Fibroblast of skin of back (primary cell): Measurements from ENCODE around the gene SIL1.
"Not testable (repeated sequence)": the region's sequence is repeated elsewhere in the genome, so short reads cannot be mapped to it uniquely, and the experiment has no call there.

Experiments
- DNase-seq: peaks from one replicate; pipeline ENCODE4 v3.0.0-alpha.2; 2013

The SIL1 gene

GRCh38 chr5:139104577-139105276, 93.4 kb downstream of the SIL1 start:
- DNase-seq = peak; percentile 85

DNA sequence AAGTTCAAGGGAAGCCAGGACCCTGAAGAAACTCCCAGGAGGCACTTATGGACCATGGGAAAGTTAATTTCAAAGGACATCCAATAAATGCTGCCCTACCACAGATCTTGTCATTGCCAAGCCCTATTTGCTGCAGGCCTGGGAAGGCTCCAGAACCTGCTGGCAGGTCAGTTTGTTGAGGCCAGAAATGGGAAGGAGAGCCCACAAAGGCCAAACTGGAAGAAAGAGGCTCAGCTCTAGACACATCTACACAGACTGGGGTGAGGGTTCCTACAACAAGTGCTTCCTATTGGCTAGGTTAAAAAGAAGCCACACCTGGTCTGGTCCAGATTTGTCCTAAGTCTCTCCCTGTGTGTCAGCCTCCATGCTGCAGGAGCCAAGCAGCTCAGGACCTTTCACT, 94.4 kb downstream of the SIL1 start:
- no peak for DNase-seq

DNA sequence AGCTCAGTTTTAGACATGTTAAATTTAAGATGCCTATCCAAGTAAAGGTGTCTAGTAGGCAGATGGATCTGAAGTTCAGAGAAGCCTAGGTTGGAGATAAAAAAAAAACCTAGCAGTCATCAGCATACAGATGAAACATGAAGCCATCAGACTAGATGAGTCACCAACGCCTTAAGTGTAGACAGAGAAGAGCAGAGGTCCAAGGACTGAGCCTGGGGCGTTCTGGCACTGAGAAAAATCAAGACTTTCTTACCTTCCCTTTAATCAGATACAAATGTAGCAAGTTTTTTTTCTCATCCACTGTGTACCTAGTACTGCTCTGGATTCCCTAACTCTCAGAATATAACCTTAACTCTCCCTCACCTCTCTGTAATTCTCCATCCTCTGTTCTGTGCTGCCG, 97.3 kb downstream of the SIL1 start:
- peak; percentile 54 for DNase-seq

DNA sequence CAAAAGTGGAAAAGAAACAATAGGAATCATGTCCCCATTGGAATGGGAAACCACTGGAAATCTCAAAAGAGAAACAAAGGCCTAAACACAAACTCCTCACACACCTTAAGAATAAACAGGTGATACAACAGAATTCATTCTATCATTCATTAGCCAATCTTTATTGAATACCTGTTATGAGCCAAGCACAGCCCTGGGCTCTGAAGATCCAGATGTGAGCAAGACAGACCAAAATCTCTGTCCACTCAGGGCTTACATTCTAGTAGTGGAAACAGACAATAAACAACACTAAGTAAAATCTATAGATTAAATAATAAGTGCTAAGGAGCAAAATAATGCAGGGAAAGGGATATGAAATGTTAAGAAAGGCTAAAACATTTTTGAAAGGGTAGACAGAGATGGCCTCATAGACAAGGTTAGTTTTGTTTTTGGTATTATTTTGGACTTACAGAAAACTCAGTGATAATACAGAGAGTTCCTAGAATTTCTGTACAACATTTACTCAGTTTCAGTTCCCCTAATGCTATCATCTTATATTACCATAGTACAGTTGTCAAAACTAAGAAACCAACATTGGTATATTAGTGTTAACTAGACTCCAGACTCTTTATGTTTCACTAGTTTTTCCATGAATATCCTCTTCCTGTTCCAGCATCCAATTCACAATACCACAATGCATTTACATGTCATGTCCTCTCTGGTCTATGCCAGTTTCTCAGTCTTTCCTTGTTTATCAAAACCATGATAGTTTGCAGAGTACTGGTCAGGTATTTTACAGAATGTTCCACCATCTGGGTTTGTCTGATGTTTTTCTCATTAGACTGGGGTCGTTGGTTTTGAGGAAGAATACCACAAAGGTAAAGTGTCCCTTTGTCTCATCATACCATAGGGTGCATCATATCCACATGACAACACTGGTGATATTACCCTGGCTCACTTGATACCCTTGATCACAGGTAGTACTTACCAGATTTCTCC, 103.7 kb downstream of the SIL1 start:
- no peak for DNase-seq

DNA sequence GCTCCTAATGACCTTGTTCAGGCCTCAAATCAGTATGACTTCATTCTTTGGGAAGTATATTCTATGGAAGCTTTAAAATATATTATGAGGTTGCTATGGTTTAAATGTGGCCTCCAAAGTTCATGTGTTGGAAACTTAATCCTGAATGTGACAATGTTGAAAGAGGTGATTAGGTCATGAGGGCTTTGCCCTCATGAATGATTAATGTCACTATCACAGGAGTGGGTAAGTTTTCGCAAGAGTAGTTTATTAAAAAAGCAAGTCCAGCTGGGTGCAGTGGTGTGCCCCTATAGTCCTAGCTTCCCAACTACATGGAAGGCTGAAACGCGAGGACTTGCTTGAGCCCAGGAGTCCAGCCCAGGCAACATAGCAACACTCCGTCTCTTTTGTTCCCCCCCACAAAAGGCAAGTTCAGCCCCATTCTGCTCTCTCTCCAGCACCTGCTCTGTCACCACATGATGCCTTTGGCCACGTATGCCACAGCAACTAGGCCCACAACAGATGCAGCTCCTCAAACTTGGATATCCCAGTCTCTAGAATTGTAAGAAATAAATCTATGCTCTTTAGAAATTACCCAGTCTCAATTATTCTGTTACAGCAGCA, 105.3 kb downstream of the SIL1 start:
- no peak for DNase-seq

- no peak for DNase-seq
These were observed 106.6 kb downstream of the SIL1 start for GRCh38 chr5:139091439-139092156.

- no peak for DNase-seq
These were observed 107.6 kb downstream of the SIL1 start for GRCh38 chr5:139090581-139090980.

DNA sequence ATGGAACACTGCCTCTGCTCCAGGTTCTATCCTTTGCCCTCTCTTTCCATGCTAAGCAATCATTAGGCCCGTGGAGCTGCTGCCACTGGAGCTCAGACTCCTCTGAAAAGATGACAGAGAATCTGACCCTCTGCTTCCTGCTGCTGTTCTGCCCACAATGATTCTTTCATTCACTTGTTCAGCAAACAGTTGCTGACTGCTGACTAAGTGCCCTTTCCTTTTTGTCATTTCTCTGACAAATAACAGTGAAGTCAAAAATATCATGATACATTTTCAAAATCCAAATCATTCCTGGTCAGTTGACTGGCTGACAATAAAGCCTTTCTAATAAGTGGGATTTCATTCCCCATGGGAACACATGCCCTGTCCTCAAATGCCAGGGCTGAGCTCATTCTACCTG, 110.1 kb downstream of the SIL1 start:
- DNase-seq = no peak

DNA sequence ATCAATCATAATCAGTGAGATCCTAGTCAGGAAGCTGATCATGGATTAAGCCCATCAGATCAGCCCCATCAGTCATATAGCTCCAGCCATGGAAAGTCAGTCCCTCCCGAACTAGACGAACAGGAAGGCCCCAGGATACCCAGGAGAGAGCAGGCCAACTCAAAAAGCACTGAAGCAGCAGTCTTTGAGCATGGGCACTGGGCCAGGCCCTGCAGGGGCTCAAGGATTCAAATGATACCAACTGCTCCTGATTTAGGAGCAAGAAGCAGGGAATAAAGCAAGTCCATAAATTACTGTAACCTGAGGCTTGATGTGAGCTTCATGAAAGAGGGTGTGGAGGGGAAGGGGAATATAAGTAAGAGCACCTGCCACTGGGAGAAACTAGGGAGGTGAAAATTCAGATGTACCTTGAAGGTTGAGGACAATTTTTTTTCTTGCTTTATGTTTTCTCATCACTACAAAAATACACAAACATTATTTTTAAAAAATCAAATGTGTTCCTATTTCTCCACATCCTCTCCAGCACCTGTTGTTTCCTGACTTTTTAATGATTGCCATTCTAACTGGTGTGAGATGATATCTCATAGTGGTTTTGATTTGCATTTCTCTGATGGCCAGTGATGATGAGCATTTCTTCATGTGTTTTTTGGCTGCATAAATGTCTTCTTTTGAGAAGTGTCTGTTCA, 115.2 kb downstream of the SIL1 start:
- no peak for DNase-seq

DNA sequence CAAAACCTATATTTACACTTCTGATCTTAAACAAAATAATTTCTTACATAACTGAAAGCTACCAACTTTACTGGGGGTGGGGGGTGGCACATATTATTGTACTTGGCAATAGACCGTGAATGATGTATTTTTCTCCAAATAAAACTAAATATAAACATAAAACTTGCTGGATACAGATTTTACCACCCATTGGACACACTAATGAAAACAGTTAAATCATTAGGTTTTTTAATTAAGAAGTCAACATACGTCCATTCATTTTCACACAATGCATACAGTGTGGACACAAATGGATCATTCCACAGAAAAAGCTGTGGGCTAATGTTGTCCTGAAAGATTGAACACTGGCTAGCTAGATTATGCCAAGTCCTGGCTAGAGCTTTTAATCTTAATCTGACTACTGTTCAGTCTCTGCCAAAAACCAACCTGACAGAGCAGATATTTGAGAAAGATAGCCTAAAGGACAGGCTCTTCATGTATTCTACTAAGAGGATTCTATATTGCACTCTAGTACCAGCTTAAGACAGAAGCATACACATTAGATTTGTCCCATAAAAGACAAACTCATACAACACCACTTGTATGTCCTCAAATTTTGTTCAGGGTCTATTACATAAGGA, 118.1 kb downstream of the SIL1 start:
- DNase-seq = no peak

DNA sequence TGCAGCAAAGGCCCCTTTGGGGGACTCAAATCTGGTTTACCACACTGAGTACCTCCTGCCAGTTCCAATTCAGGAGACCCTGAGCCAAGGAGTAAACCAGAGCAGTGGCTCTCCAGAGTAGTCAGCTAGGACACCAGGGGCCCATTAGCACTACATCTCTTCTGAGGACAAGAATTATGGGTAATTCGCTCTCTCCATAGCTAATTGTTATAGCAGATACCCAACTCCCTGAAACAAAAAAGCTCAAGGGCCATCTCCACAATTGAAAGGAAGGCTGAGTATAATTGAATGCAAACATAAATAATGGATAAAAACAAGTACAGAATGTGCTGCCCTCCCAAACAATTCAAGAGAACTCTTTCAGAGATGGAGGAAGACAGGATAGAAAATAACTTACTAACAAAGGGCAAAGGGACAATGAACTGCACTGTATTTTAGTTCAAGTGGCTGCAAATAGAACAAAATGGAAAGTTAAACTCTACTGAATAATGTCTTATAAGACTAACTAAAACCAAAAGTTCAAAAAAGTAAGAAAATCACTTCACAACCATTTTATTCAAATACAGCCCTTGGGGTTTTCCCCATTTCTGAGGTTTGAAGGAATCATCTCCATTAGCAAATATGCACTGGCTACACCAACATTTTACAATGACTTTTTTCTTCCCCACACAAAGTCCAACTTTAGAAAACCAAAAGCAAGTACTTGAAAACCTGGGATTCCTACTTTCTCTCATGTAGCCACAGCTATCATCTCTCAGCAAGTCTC, 118.8 kb downstream of the SIL1 start:
- DNase-seq = no peak

DNA sequence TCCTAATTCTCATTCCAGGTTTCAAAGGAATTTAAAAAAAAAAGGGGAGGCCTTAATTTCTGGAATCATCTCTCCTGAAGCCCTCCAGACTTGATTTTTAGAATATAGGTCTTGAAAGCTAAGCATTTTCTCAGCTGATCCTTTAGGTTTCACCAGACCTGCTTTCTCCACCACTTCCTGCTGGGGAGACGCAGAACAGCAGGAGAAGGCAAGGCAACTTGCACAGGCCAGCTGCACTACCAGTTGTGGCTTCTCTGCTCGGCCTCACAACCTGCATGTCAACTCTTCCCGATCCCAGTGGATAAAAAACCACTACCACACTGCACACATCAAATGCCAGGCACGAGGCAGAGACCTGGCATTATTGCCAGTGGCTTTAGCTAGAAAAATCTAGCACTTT, 119.8 kb downstream of the SIL1 start:
- DNase-seq = no peak

DNA sequence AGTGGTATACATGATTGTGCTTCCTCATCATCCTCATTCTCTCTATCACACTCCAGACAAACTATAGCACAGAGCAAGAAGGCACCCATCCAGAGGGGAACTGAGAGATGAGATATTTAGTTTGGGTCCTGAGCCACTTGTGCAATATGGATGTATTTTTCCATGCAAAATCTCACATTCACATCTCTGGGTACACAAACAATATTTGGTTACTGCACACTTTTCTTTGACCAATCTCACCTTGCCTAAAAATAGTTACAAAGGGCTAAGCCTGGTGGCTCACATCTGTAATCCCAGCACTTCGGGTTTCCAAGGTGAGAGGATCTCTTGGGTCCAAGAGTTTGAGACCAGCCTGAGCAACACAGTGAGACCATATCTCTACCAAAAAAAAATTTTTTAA, 120.3 kb downstream of the SIL1 start:
- DNase-seq = no peak

DNA sequence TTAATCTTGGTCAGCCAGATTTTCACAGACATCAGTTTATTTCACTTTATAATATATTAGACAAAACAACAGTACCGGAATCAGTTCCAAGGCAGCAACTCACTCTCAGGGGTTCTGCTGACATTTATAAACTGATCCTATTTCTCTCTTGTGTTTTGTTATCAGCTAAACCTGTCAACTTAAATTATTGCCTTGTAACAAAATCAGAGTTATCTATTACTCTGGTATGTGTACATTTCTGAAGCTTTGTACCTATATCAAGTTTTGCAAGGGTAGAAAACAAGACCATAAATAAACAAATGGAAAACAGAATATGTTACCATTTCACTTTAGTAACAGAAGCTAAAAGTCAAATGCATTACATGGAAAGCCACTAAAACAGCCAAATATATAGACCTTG, 122.1 kb downstream of the SIL1 start:
- no peak for DNase-seq

- no peak for DNase-seq
These were observed 122.8 kb downstream of the SIL1 start for GRCh38 chr5:139075066-139076050.

DNA sequence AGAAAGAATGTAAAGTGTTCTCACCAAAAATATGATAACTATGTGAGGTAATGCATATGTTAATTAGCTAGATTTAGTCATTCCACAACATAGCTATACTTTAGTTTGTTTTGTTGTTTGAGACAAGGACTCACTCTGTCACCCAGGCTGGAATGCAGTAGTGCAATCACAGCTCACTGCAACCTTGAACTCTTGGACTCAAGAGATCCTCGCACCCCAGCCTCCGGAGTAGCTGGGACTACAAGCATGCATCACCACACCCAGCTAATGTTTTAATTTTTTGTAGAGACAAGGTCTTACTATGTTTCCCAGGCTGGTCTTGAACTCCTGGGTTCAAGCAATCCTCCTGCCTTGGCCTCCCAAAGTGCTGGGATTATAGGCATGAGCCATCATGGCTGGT, 124.2 kb downstream of the SIL1 start:
- DNase-seq = not testable (repeated sequence)

DNA sequence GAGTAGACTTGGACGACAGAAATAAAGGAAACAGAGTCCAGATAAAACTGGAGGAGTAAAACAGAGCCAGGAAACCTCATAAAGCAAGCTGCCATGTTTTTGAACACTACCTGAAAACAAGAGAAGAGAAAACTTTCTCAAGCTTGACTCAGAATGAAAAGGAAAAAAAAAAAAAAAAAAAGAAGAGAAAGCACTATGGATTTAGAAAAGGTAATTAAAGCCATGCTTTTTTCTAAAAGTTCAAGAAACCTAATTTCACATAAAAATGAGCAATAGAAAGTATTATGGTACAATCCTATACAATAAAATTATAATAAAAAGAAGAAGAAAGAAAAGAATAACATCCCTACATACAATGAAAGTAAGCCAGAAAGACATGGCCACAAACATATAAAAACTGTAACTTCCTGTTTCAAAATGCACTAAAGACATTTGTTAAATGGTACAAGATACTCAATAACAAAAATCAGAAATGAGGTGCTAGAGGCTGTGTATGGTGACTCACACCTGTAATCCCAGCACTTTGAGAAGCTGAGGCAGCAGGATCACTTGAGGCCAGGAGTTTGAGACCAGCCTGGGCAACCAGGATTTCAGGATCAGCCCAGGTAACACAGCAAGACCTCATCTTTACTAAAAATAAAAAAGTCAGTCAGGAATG, 129.5 kb downstream of the SIL1 start:
- no peak for DNase-seq

DNA sequence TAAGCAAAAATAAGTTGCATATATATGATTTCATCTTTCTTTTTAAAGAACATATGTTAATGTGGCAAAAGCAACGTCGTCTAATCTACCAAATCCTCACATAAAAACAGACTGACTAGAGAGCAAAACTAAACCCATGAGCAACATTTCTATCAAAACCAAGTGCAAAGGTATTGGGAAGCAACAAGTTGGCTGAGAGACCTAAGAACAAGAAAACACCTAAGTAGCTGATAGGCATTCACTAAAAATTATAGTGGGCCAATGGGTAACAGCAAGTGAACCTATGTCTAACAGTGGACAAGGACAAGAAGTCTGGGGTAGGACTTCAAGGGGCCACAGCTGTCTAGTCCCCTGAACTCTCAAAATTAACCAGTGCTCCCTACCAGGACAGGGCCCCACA, 130.1 kb downstream of the SIL1 start:
- no peak for DNase-seq

GRCh38 chr5:139065306-139065705, 132.9 kb downstream of the SIL1 start:
- DNase-seq = no peak
